GM12864 (cell line): ENCODE measurements around the gene DPYSL5.

Experiments used
- DNase-seq: peaks from one replicate; pipeline ENCODE4 v3.0.0-alpha.2; 2011; ENCODE audit warnings: low read depth
- H3K4me3 ChIP-seq: 2 replicates; pipeline ENCODE4 v1.5.1; 2011; ENCODE audit warnings: mild to moderate bottlenecking, low read depth, low read length, control low read depth
- CTCF ChIP-seq: IDR thresholded peaks from 2 replicates; pipeline ENCODE4 v1.5.1; 2011; ENCODE audit warnings: low read depth, mild to moderate bottlenecking, moderate library complexity, low read length, control low read depth, inconsistent platforms; ENCODE audit errors: missing control alignments

The DPYSL5 gene

GRCh38 chr2:26847655-26848335 lies at the start of gene DPYSL5:
DPYSL5 (plus strand) TSS chr2:26848132; CDS start chr2:26898500, 50,368 bp downstream.
- H3K4me3 ChIP-seq: no peak within 1 kb of the TSS
- no peak for DNase-seq
- TF ChIP-seq CTCF: no peak

- no peak for TF ChIP-seq CTCF
- H3K4me3 ChIP-seq: no peak overlapping the region
- no peak for DNase-seq
These were observed 46.6 kb upstream of the DPYSL5 start for GRCh38 chr2:26801328-26801727.

GRCh38 chr2:26801796-26802195 lies 46.1 kb upstream of the DPYSL5 start:
- TF ChIP-seq CTCF: no peak
- no peak overlapping the region for H3K4me3 ChIP-seq
- DNase-seq: no peak

GRCh38 chr2:26805241-26805676 lies 42.7 kb upstream of the DPYSL5 start:
- no peak for DNase-seq
- TF ChIP-seq CTCF: no peak
- H3K4me3 ChIP-seq: no peak overlapping the region

- H3K4me3 ChIP-seq: no peak overlapping the region
- no peak for TF ChIP-seq CTCF
- no peak for DNase-seq
These were observed 40.0 kb upstream of the DPYSL5 start for GRCh38 chr2:26807788-26808460.

- no peak for DNase-seq
- H3K4me3 ChIP-seq: no peak overlapping the region
- no peak for TF ChIP-seq CTCF
These were observed 38.7 kb upstream of the DPYSL5 start for GRCh38 chr2:26809211-26809610.
